Activated CD4-positive, CD25-positive, alpha-beta regulatory T cell treated with anti-CD3 and anti-CD28 coated beads, Interleukin-2, amount 50 U/mL, for 72 hours (primary cell): ENCODE data around the gene LRRC51.

Experiments used
- DNase-seq: peaks from one replicate; pipeline ENCODE4 v3.0.0; 2021

LRRC51 gene

GRCh38 chr11:72070491-72070890, 10.2 kb upstream of the LRRC51 start:
- DNase-seq, result no peak

GRCh38 chr11:72072348-72072747, 8.3 kb upstream of the LRRC51 start:
- DNase-seq, result no peak

- no peak for DNase-seq
Observed at GRCh38 chr11:72075109-72075508, 5.5 kb upstream of the LRRC51 start.

- no peak for DNase-seq
Observed at GRCh38 chr11:72075756-72076155, 4.9 kb upstream of the LRRC51 start.

GRCh38 chr11:72078477-72078876, 2.2 kb upstream of the LRRC51 start:
- DNase-seq, result no peak

GRCh38 chr11:72079819-72080325, 778 bp upstream of the LRRC51 start:
- DNase-seq, result no peak

GRCh38 chr11:72081184-72081644, 564 bp downstream of the LRRC51 start:
- no peak for DNase-seq

GRCh38 chr11:72081821-72082453, 1.3 kb downstream of the LRRC51 start:
- DNase-seq, result no peak

GRCh38 chr11:72083414-72083813, 2.8 kb downstream of the LRRC51 start:
- no peak for DNase-seq

- DNase-seq, result no peak
Observed at GRCh38 chr11:72084076-72084475, 3.4 kb downstream of the LRRC51 start.

- no peak for DNase-seq
Observed at GRCh38 chr11:72084965-72085364, 4.3 kb downstream of the LRRC51 start.

GRCh38 chr11:72085621-72086351, 5.1 kb downstream of the LRRC51 start:
- DNase-seq, result no peak

GRCh38 chr11:72088076-72088808, 7.6 kb downstream of the LRRC51 start:
- no peak for DNase-seq

GRCh38 chr11:72091292-72091691, 10.6 kb downstream of the LRRC51 start:
- DNase-seq, result peak; percentile 49

- no peak for DNase-seq
Observed at GRCh38 chr11:72098741-72099140, 18.1 kb downstream of the LRRC51 start.

GRCh38 chr11:72100009-72100408, 19.4 kb downstream of the LRRC51 start:
- no peak for DNase-seq

- DNase-seq, result no peak
Observed at GRCh38 chr11:72100462-72100861, 19.8 kb downstream of the LRRC51 start.

- no peak for DNase-seq
Observed at GRCh38 chr11:72102162-72102561, 21.5 kb downstream of the LRRC51 start.

- no peak for DNase-seq
Observed at GRCh38 chr11:72102631-72102945, 21.9 kb downstream of the LRRC51 start.

- peak; percentile 97 for DNase-seq
Observed at GRCh38 chr11:72102946-72103753, 22.5 kb downstream of the LRRC51 start, which contains the start of gene LAMTOR1. LAMTOR1 (minus strand) TSS chr11:72103297; CDS start chr11:72103224, 73 bp downstream.

- DNase-seq, result no peak
Observed at GRCh38 chr11:72103754-72104167, 23.1 kb downstream of the LRRC51 start.

- no peak for DNase-seq
Observed at GRCh38 chr11:72105888-72106287, 25.2 kb downstream of the LRRC51 start, which contains the start of gene TOMT. TOMT (plus strand) TSS chr11:72105924; CDS start chr11:72105952, 28 bp downstream.
